Panc1 (cell line): ENCODE results near the gene PIGC. TPM values are rescaled to one million over a fixed set of nuclear protein-coding genes. Genes with fewer than 3 reads are reported as not detected.

ENCODE experiments used
- ATAC-seq: fragments of 200-7000 bp; cut with Tn5 transposase; 2 replicates; pipeline ENCODE4 v1.9.1; 2020; ENCODE audit warnings: mild to moderate bottlenecking, moderate library complexity
- BruUV-seq: library from RNA; stranded (reverse); fragments of 400-500 nt; replicated peaks from 2 replicates; lab custom pipeline; 2021; lab: Mats Ljungman, UMichigan
- CTCF ChIA-PET: fragments of 300-600 bp; sonication (Branson Sonifier 250); formaldehyde crosslinking; loops from one replicate; lab custom pipeline; 2022; ENCODE audit warnings: antibody characterized with exemption; lab: Charles Lee
- POLR2A ChIA-PET: fragments of 300-600 bp; sonication (Branson Sonifier 250); formaldehyde crosslinking; loops from one replicate; lab custom pipeline; 2022; ENCODE audit warnings: antibody characterized with exemption; lab: Charles Lee
- DNase-seq: peaks from one replicate; pipeline ENCODE4 v3.0.0-alpha.2; 2010; ENCODE audit warnings: low read depth, low spot score
- H3K27ac ChIP-seq: 2 replicates; pipeline ENCODE4 v1.5.1; 2011; ENCODE audit warnings: mild to moderate bottlenecking, low read length, inconsistent platforms
- H3K27me3 ChIP-seq: fragments of 200-500 bp; sonication (Bioruptor generic); 2 replicates; pipeline ENCODE4 v1.6.0; 2014; ENCODE audit warnings: low read length, inconsistent platforms; ENCODE audit not compliant: control insufficient read depth, insufficient read depth
- H3K36me3 ChIP-seq: fragments of 200-500 bp; sonication (Bioruptor generic); 2 replicates; pipeline ENCODE4 v1.5.1; 2014; ENCODE audit warnings: inconsistent platforms, mild to moderate bottlenecking, low read length, moderate library complexity; ENCODE audit not compliant: control insufficient read depth, insufficient read depth
- H3K4me1 ChIP-seq: 2 replicates; pipeline ENCODE4 v1.5.1; 2011; ENCODE audit warnings: inconsistent platforms, mild to moderate bottlenecking, low read length, moderate library complexity; ENCODE audit not compliant: control insufficient read depth, insufficient read depth
- H3K4me3 ChIP-seq, 2 experiments: 2 replicates each; pipeline ENCODE4 v1.5.1; 2011 to 2012; ENCODE audit warnings: low read depth in 2 of 2, low read length in 2 of 2, mild to moderate bottlenecking in 2 of 2, inconsistent platforms in 1 of 2, moderate library complexity in 1 of 2
- H3K9me3 ChIP-seq: fragments of 200-500 bp; sonication (Bioruptor generic); 2 replicates; pipeline ENCODE4 v1.5.1; 2014; ENCODE audit warnings: low read depth, mild to moderate bottlenecking, inconsistent platforms, low read length, moderate library complexity; ENCODE audit not compliant: control insufficient read depth, insufficient read depth
- POLR2AphosphoS5 ChIP-seq: IDR thresholded peaks from 2 replicates; pipeline ENCODE4 v1.6.1; 2012; ENCODE audit warnings: mild to moderate bottlenecking, low read depth, low read length, moderate library complexity
- REST ChIP-seq, 2 experiments: IDR thresholded peaks; 2 replicates each; pipeline ENCODE4 v1.6.1; 2011 to 2012; ENCODE audit warnings: low read depth in 2 of 2, control low read depth in 1 of 2, low read length in 1 of 2, mild to moderate bottlenecking in 1 of 2, moderate library complexity in 1 of 2; ENCODE audit not compliant: insufficient read depth in 1 of 2
- SIN3A ChIP-seq: IDR thresholded peaks from 2 replicates; pipeline ENCODE4 v1.6.1; 2012; ENCODE audit warnings: low read depth, mild to moderate bottlenecking, low read length, moderate library complexity, borderline replicate concordance; ENCODE audit not compliant: insufficient read depth
- TCF7L2 ChIP-seq: IDR thresholded peaks from 2 replicates; pipeline ENCODE4 v1.6.1; 2011; ENCODE audit warnings: mild to moderate bottlenecking, low read depth, low read length, inconsistent platforms
- in situ Hi-C: cut with HindIII; loops from 2 replicates; pipeline ENCODE4 v1.10.0; 2016; ENCODE audit warnings: low sequenced_read_pairs, low pct_unique_long_range_greater_than_20kb
- intact Hi-C: fragments of 100-400 bp; cut with micrococcal nuclease; formaldehyde crosslinking; loops from one replicate; pipeline ENCODE4 v1.10.0; 2022; ENCODE audit not compliant: unreplicated experiment
- total RNA-seq: library from RNA; stranded (reverse); gene quantifications from one replicate; pipeline ENCODE4 v1.2.1, GENCODE V29; 2021; ENCODE audit not compliant: unreplicated experiment
- TF ChIP-seq, protein P1 (sequence below): fragments of 450-650 bp; IDR thresholded peaks from 2 replicates; pipeline ENCODE4 v1.5.1; 2017; ENCODE audit warnings: mild to moderate bottlenecking

The PIGC gene
- total RNA-seq, 1 experiment from 2014 or later: 23.6 TPM

DNA sequence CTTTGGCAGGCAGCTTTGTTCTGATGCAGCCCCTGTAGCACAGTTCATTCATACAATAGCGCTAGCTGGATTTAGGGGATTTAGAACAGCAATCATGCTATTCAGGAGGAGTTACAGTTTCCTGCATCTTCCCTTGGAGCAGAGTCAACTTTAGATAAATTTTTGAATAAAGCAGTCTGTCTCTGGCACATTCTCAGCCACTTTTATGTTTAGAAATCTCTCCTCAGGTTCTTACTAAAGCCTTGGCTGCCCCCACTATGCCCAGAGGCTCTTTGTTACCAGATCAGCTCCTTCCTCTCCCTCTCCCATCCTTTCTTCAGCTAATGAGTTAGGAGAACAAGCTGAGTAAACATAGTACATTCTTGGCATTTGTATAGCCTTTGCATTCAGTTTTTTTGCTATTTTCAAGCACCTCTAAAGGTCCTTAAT, 17.0 kb upstream of the PIGC start:
- ATAC-seq: no peak
- Histone ChIP-seq H3K9me3 (no peaks in the 10 kb centered on the region), H3K36me3 (no peaks in the 10 kb centered on the region), H3K4me1 (no peaks in the 10 kb centered on the region), H3K27me3 (no peaks in the 10 kb centered on the region; the same call in 1 of the 2 replicates), H3K27ac (no peak overlapping the region), H3K4me3 (no peak overlapping the region)
- CTCF ChIA-PET: no interaction called here
- no TSS peak for BruUV-seq
- DNase-seq: no peak
- intact Hi-C loops: no loop called here
- no peak for TF ChIP-seq POLR2AphosphoS5
- TF ChIP-seq TCF7L2: no peak
- no peak for TF ChIP-seq REST (IDR thresholded peaks at IDR 0.05; ENCODE audit: insufficient read depth in 1 of 2, low read depth in 2 of 2, low read length in 1 of 2)
- TF ChIP-seq, protein P1, sequence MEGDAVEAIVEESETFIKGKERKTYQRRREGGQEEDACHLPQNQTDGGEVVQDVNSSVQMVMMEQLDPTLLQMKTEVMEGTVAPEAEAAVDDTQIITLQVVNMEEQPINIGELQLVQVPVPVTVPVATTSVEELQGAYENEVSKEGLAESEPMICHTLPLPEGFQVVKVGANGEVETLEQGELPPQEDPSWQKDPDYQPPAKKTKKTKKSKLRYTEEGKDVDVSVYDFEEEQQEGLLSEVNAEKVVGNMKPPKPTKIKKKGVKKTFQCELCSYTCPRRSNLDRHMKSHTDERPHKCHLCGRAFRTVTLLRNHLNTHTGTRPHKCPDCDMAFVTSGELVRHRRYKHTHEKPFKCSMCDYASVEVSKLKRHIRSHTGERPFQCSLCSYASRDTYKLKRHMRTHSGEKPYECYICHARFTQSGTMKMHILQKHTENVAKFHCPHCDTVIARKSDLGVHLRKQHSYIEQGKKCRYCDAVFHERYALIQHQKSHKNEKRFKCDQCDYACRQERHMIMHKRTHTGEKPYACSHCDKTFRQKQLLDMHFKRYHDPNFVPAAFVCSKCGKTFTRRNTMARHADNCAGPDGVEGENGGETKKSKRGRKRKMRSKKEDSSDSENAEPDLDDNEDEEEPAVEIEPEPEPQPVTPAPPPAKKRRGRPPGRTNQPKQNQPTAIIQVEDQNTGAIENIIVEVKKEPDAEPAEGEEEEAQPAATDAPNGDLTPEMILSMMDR: no peak
- TF ChIP-seq SIN3A: no peak
- in situ Hi-C loops: no loop called here
- POLR2A ChIA-PET: no interaction called here

GRCh38 chr1:172460177-172460576, 16.3 kb upstream of the PIGC start:
- ATAC-seq (no peak), DNase-seq (no peak)
- Histone ChIP-seq H3K27ac (no peak overlapping the region), H3K9me3 (no peaks in the 10 kb centered on the region), H3K4me3 (no peak overlapping the region), H3K4me1 (no peaks in the 10 kb centered on the region), H3K36me3 (no peaks in the 10 kb centered on the region), H3K27me3 (no peaks in the 10 kb centered on the region; the same call in 1 of the 2 replicates)
- no peak for TF ChIP-seq SIN3A
- TF ChIP-seq, protein P1: no peak
- no peak for TF ChIP-seq REST (IDR thresholded peaks at IDR 0.05; ENCODE audit: insufficient read depth in 1 of 2, low read depth in 2 of 2, low read length in 1 of 2)
- TF ChIP-seq TCF7L2: no peak
- TF ChIP-seq POLR2AphosphoS5: no peak
- intact Hi-C loops: no loop called here
- ChIA-PET POLR2A (no interaction called here), CTCF (no interaction called here)
- in situ Hi-C loops: no loop called here
- BruUV-seq: no TSS peak
